Measurements from ENCODE around the gene POMP.
"Not testable (repeated sequence)": the region's sequence is repeated elsewhere in the genome, so short reads cannot be mapped to it uniquely, and the experiment has no call there.

DNA sequence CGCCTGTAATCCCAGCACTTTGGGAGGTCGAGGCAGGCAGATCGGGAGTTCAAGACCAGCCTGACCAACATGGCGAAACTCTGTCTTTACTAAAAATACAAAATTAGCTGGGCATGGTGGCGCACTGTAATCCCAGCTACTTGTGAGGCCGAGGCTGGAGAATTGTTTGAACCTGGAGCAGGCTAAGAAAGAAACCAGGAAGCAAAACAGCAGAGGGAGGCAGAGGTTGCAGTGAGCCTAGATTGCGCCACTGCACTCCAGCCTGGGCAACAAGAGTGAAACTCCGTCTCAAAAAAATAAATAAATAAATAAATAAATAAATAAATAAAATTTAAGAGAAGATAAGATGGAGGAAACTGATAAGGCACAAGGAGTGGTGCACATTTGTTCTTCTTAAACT lies 24.2 kb downstream of the POMP start:
- TF ChIP-seq POLR2A, CTCF (IDR thresholded peaks at IDR 0.05): not testable (repeated sequence)

Data from body of pancreas (tissue), 4 donors.